WTC11 (cell line): ENCODE results near the gene SLC5A10. TPM values are rescaled to one million over a fixed set of nuclear protein-coding genes. Genes with fewer than 3 reads are reported as not detected.
"Not testable (repeated sequence)": the region's sequence is repeated elsewhere in the genome, so short reads cannot be mapped to it uniquely, and the experiment has no call there.

Experiments
- ATAC-seq: fragments of 200-7000 bp; cut with Tn5 transposase; 2 replicates; pipeline ENCODE4 v1.10.0; 2021; ENCODE audit warnings: mild to moderate bottlenecking, moderate library complexity
- CTCF ChIA-PET: fragments of 300-600 bp; sonication (Branson Sonifier 250); formaldehyde crosslinking; loops from one replicate; lab custom pipeline; 2021; ENCODE audit warnings: antibody characterized with exemption; lab: Charles Lee
- POLR2A ChIA-PET: fragments of 350-600 bp; sonication (Branson Sonifier 250); formaldehyde crosslinking; loops from one replicate; lab custom pipeline; 2021; ENCODE audit warnings: antibody characterized with exemption; lab: Charles Lee
- DNase-seq: peaks from one replicate; pipeline ENCODE4 v3.0.0; 2021; ENCODE audit warnings: low spot score
- H3K27ac Mint-ChIP-seq: 2 replicates; pipeline ENCODE4 v1.8.0; 2021; ENCODE audit warnings: mixed read lengths
- H3K27me3 Mint-ChIP-seq: 2 replicates; pipeline ENCODE4 v1.8.0; 2021; ENCODE audit warnings: low read depth, mild to moderate bottlenecking, moderate library complexity, mixed read lengths
- H3K36me3 Mint-ChIP-seq: 2 replicates; pipeline ENCODE4 v1.8.0; 2021; ENCODE audit warnings: mixed read lengths
- H3K4me1 Mint-ChIP-seq: 2 replicates; pipeline ENCODE4 v1.8.0; 2022; ENCODE audit warnings: mixed read lengths
- H3K4me3 Mint-ChIP-seq: 2 replicates; pipeline ENCODE4 v1.8.0; 2021; ENCODE audit warnings: mild to moderate bottlenecking, moderate library complexity, mixed read lengths
- H3K9me3 Mint-ChIP-seq: 2 replicates; pipeline ENCODE4 v1.8.0; 2021; ENCODE audit warnings: mixed read lengths
- total RNA-seq: library from RNA; stranded (reverse); gene quantifications from 3 replicates; pipeline ENCODE4 v1.2.3, GENCODE V29; 2021

Gene SLC5A10
- total RNA-seq, 1 experiment from 2014 or later: not detected

- H3K36me3 Mint-ChIP-seq, CTCF ChIA-PET, POLR2A ChIA-PET, H3K4me1 Mint-ChIP-seq, DNase-seq, ATAC-seq, H3K27ac Mint-ChIP-seq, H3K9me3 Mint-ChIP-seq, H3K4me3 Mint-ChIP-seq, H3K27me3 Mint-ChIP-seq: not testable (repeated sequence)
Observed at GRCh38 chr17:19041871-19042270, 89.9 kb downstream of the SLC5A10 start.

GRCh38 chr17:19042369-19042768 is 90.4 kb downstream of the SLC5A10 start:
- H3K4me1 Mint-ChIP-seq, H3K4me3 Mint-ChIP-seq, H3K36me3 Mint-ChIP-seq, DNase-seq, POLR2A ChIA-PET, H3K27me3 Mint-ChIP-seq, CTCF ChIA-PET, H3K9me3 Mint-ChIP-seq, H3K27ac Mint-ChIP-seq, ATAC-seq: not testable (repeated sequence)

- H3K4me1 Mint-ChIP-seq, H3K27me3 Mint-ChIP-seq, ATAC-seq, CTCF ChIA-PET, POLR2A ChIA-PET, DNase-seq, H3K9me3 Mint-ChIP-seq, H3K4me3 Mint-ChIP-seq, H3K36me3 Mint-ChIP-seq, H3K27ac Mint-ChIP-seq: not testable (repeated sequence)
Observed at GRCh38 chr17:19043032-19043431, 91.1 kb downstream of the SLC5A10 start.

- H3K27ac Mint-ChIP-seq, POLR2A ChIA-PET, DNase-seq, H3K36me3 Mint-ChIP-seq, ATAC-seq, CTCF ChIA-PET, H3K9me3 Mint-ChIP-seq, H3K4me3 Mint-ChIP-seq, H3K27me3 Mint-ChIP-seq, H3K4me1 Mint-ChIP-seq: not testable (repeated sequence)
Observed at GRCh38 chr17:19044643-19045042, 92.7 kb downstream of the SLC5A10 start.

GRCh38 chr17:19046782-19047375 is 94.9 kb downstream of the SLC5A10 start, which contains the start of gene GRAP:
TSS of gene GRAP (minus strand) at chr17:19046957. CDS start at chr17:19046926, 31 bp downstream.
- H3K4me1 Mint-ChIP-seq, H3K27ac Mint-ChIP-seq, CTCF ChIA-PET, H3K36me3 Mint-ChIP-seq, DNase-seq, POLR2A ChIA-PET, H3K9me3 Mint-ChIP-seq, H3K4me3 Mint-ChIP-seq, H3K27me3 Mint-ChIP-seq: not testable (repeated sequence)
- ATAC-seq: peak; percentile 60

- H3K9me3 Mint-ChIP-seq, H3K36me3 Mint-ChIP-seq, H3K4me3 Mint-ChIP-seq, H3K27me3 Mint-ChIP-seq, H3K4me1 Mint-ChIP-seq, CTCF ChIA-PET, POLR2A ChIA-PET, H3K27ac Mint-ChIP-seq, ATAC-seq: not testable (repeated sequence)
- DNase-seq: peak; percentile 4
Observed at GRCh38 chr17:19047510-19047909, 95.5 kb downstream of the SLC5A10 start.

GRCh38 chr17:19048826-19049225 is 96.9 kb downstream of the SLC5A10 start:
- H3K27me3 Mint-ChIP-seq, CTCF ChIA-PET, H3K36me3 Mint-ChIP-seq, H3K4me3 Mint-ChIP-seq, ATAC-seq, H3K9me3 Mint-ChIP-seq, H3K27ac Mint-ChIP-seq, H3K4me1 Mint-ChIP-seq, DNase-seq, POLR2A ChIA-PET: not testable (repeated sequence)

- H3K27me3 Mint-ChIP-seq, H3K36me3 Mint-ChIP-seq, H3K4me3 Mint-ChIP-seq, H3K4me1 Mint-ChIP-seq, H3K27ac Mint-ChIP-seq, POLR2A ChIA-PET, CTCF ChIA-PET, DNase-seq, H3K9me3 Mint-ChIP-seq: not testable (repeated sequence)
- ATAC-seq: peak; percentile 93
Observed at GRCh38 chr17:19055447-19055846, 103.5 kb downstream of the SLC5A10 start.

- DNase-seq: peak; percentile 86
- H3K36me3 Mint-ChIP-seq, CTCF ChIA-PET, H3K27me3 Mint-ChIP-seq, H3K27ac Mint-ChIP-seq, H3K9me3 Mint-ChIP-seq, POLR2A ChIA-PET, H3K4me1 Mint-ChIP-seq: not testable (repeated sequence)
- peak; percentile 80 for ATAC-seq
- peak overlapping the region; percentile 27; the same call in 1 of the 2 replicates for H3K4me3 Mint-ChIP-seq
Observed at GRCh38 chr17:19062009-19062717, 110.2 kb downstream of the SLC5A10 start.

GRCh38 chr17:19062718-19063325 is 110.9 kb downstream of the SLC5A10 start:
- H3K9me3 Mint-ChIP-seq, POLR2A ChIA-PET, H3K4me1 Mint-ChIP-seq, CTCF ChIA-PET, H3K27ac Mint-ChIP-seq, H3K36me3 Mint-ChIP-seq, H3K4me3 Mint-ChIP-seq, DNase-seq, H3K27me3 Mint-ChIP-seq: not testable (repeated sequence)
- peak; percentile 65 for ATAC-seq
